Fibroblast of lung (primary cell): ENCODE measurements around the gene PRDX5. TPM values are rescaled to one million over a fixed set of nuclear protein-coding genes. Genes with fewer than 3 reads are reported as not detected.

ENCODE experiments used
- DNase-seq, 2 donors: peaks; one replicate each; pipeline versions ENCODE4 v3.0.0 to v3.0.0-alpha.2; 2010; ENCODE audit warnings: low read depth in 2 of 2
- H2AFZ ChIP-seq: 2 replicates; pipeline ENCODE4 v1.5.1; 2012; ENCODE audit warnings: low read length, control low read depth, inconsistent platforms
- H3K27ac ChIP-seq: 2 replicates; pipeline ENCODE4 v1.5.1; 2011; ENCODE audit warnings: low read length, control low read depth; ENCODE audit not compliant: insufficient read depth
- H3K27me3 ChIP-seq: 2 replicates; pipeline ENCODE4 v1.5.1; 2011; ENCODE audit warnings: mild to moderate bottlenecking, low read length; ENCODE audit not compliant: control insufficient read depth, insufficient read depth
- H3K36me3 ChIP-seq: 2 replicates; pipeline ENCODE4 v1.5.1; 2011; ENCODE audit warnings: low read length; ENCODE audit not compliant: control insufficient read depth, insufficient read depth
- H3K4me1 ChIP-seq: 2 replicates; pipeline ENCODE4 v1.5.1; 2011; ENCODE audit warnings: low read length; ENCODE audit not compliant: control insufficient read depth, insufficient read depth; ENCODE audit errors: extremely low read depth
- H3K4me2 ChIP-seq: 2 replicates; pipeline ENCODE4 v1.5.1; 2011; ENCODE audit warnings: low read length, control low read depth; ENCODE audit not compliant: insufficient read depth; ENCODE audit errors: extremely low read depth
- H3K4me3 ChIP-seq, 4 experiments: fragments of 200-600 bp in 1 of 4; sonication (generic) in 1 of 4; replicated peaks in 1 of 4; 2 replicates each; pipeline ENCODE4 v1.5.1; 2011 to 2016; ENCODE audit warnings: low read length in 4 of 4, low read depth in 3 of 4, mild to moderate bottlenecking in 3 of 4, control low read depth in 2 of 4, inconsistent platforms in 1 of 4, mixed read lengths in 1 of 4; ENCODE audit not compliant: insufficient read depth in 1 of 4; ENCODE audit errors: control extremely low read depth in 1 of 4
- H3K79me2 ChIP-seq: 2 replicates; pipeline ENCODE4 v1.5.1; 2012; ENCODE audit warnings: mild to moderate bottlenecking, low read length, inconsistent platforms; ENCODE audit not compliant: control insufficient read depth, insufficient read depth
- H3K9ac ChIP-seq: 2 replicates; pipeline ENCODE4 v1.5.1; 2011; ENCODE audit warnings: mild to moderate bottlenecking, low read length, control low read depth; ENCODE audit not compliant: insufficient read depth
- H3K9me3 ChIP-seq: 2 replicates; pipeline ENCODE4 v1.5.1; 2012; ENCODE audit warnings: low read depth, low read length; ENCODE audit not compliant: control insufficient read depth, insufficient read depth
- H4K20me1 ChIP-seq: 2 replicates; pipeline ENCODE4 v1.5.1; 2011; ENCODE audit warnings: low read length; ENCODE audit not compliant: control insufficient read depth, insufficient read depth; ENCODE audit errors: extremely low read depth
- EZH2 ChIP-seq: IDR thresholded peaks from 2 replicates; pipeline ENCODE4 v1.5.1; 2012; ENCODE audit warnings: low read length, control low read depth, mild to moderate bottlenecking; ENCODE audit errors: missing control alignments
- polyA plus RNA-seq, 2 donors: library from polyadenylated mRNA; depleted of rRNA in 1 of 2; stranded (reverse) in 1 of 2; unstranded in 1 of 2; fragments of >200 nt; gene quantifications; 2 replicates each; pipeline ENCODE4 v1.2.1, GENCODE V29; 2011 to 2012; ENCODE audit warnings: missing spikeins in 1 of 2
- total RNA-seq: library from RNA; depleted of rRNA; stranded (reverse); fragments of >200 nt; gene quantifications from 2 replicates; pipeline ENCODE4 v1.2.1, GENCODE V29; 2014
- TF ChIP-seq, protein P1 (sequence below), 2 donors: IDR thresholded peaks in 1 of 2; conservative IDR thresholded peaks in 1 of 2; 1 replicate in 1 of 2; 2 replicates in 1 of 2; pipeline ENCODE4 v1.5.1; 2011 to 2012; ENCODE audit warnings: low read length in 2 of 2, control low read depth in 1 of 2, inconsistent platforms in 1 of 2, low read depth in 1 of 2, mild to moderate bottlenecking in 1 of 2

Gene PRDX5
- total and polyA plus RNA-seq, 2 donors (not counting 1 experiment from before 2014, with no cell fraction given): 319 to 431 TPM

- H3K79me2 ChIP-seq: no peaks in the 10 kb centered on the region
- no peak overlapping the region for H3K4me3 ChIP-seq
- no peak for TF ChIP-seq EZH2
- TF ChIP-seq, protein P1, sequence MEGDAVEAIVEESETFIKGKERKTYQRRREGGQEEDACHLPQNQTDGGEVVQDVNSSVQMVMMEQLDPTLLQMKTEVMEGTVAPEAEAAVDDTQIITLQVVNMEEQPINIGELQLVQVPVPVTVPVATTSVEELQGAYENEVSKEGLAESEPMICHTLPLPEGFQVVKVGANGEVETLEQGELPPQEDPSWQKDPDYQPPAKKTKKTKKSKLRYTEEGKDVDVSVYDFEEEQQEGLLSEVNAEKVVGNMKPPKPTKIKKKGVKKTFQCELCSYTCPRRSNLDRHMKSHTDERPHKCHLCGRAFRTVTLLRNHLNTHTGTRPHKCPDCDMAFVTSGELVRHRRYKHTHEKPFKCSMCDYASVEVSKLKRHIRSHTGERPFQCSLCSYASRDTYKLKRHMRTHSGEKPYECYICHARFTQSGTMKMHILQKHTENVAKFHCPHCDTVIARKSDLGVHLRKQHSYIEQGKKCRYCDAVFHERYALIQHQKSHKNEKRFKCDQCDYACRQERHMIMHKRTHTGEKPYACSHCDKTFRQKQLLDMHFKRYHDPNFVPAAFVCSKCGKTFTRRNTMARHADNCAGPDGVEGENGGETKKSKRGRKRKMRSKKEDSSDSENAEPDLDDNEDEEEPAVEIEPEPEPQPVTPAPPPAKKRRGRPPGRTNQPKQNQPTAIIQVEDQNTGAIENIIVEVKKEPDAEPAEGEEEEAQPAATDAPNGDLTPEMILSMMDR (conservative IDR thresholded peaks at IDR 0.05 in 1 of 2, IDR thresholded peaks at IDR 0.05 in 1 of 2; ENCODE audit: low read depth in 1 of 2, low read length in 2 of 2): no peak
Observed at GRCh38 chr11:64327375-64327774, 9.5 kb downstream of the PRDX5 start.

GRCh38 chr11:64327993-64328392 is 10.1 kb downstream of the PRDX5 start:
- H3K27me3 ChIP-seq: no peaks in the 10 kb centered on the region
- no peak overlapping the region for H3K4me3 ChIP-seq
- H3K27ac ChIP-seq: no peak overlapping the region
- no peak overlapping the region for H2AFZ ChIP-seq
- no peak for DNase-seq
- no peak overlapping the region for H3K4me2 ChIP-seq
- no peaks in the 10 kb centered on the region for H3K9me3 ChIP-seq
- no peak overlapping the region for H3K9ac ChIP-seq
- no peaks in the 10 kb centered on the region for H3K79me2 ChIP-seq
- no peaks in the 10 kb centered on the region for H3K36me3 ChIP-seq
- TF ChIP-seq EZH2: no peak
- TF ChIP-seq, protein P1 (conservative IDR thresholded peaks at IDR 0.05 in 1 of 2, IDR thresholded peaks at IDR 0.05 in 1 of 2; ENCODE audit: low read depth in 1 of 2, low read length in 2 of 2): no peak
- no peaks in the 10 kb centered on the region for H4K20me1 ChIP-seq
- H3K4me1 ChIP-seq: peaks cover 8% of the 10 kb centered on the region

More at GRCh38 chr11:64327375-64327774, 9.5 kb downstream of the PRDX5 start:
- no peaks in the 10 kb centered on the region for H4K20me1 ChIP-seq
- DNase-seq: no peak
- H3K27ac ChIP-seq: no peak overlapping the region
- no peaks in the 10 kb centered on the region for H3K9me3 ChIP-seq
- H3K36me3 ChIP-seq: peaks cover 1% of the 10 kb centered on the region
- no peaks in the 10 kb centered on the region for H3K27me3 ChIP-seq
- H3K9ac ChIP-seq: no peak overlapping the region
- H3K4me1 ChIP-seq: peaks cover 8% of the 10 kb centered on the region
- H2AFZ ChIP-seq: no peak overlapping the region
- H3K4me2 ChIP-seq: no peak overlapping the region

DNA sequence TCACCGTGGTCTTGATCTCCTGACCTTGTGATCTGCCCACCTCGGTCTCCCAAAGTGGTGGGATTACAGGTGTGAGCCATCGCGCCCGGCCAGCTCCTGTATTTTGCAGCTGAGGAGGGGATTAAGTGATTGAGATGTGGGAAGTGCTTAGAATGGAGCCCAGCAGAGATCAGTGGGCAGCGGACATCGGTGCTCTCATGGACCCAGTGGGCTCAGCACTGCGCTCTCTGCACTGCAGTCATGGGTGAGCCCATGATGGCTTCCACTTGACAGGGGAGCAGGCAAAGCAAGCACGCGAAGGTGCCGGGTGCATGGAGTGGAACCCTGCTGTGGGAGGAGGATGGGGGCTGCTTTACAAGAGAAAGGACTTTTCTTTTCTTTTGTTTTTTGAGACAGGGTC is 13.0 kb downstream of the PRDX5 start:
- peaks cover 14% of the 10 kb centered on the region for H3K4me1 ChIP-seq
- H3K79me2 ChIP-seq: no peaks in the 10 kb centered on the region
- peak; percentile 39 for TF ChIP-seq EZH2
- TF ChIP-seq, protein P1 (conservative IDR thresholded peaks at IDR 0.05 in 1 of 2, IDR thresholded peaks at IDR 0.05 in 1 of 2; ENCODE audit: low read depth in 1 of 2, low read length in 2 of 2): no peak
- no peaks in the 10 kb centered on the region for H3K36me3 ChIP-seq
- no peak overlapping the region for H3K27ac ChIP-seq
- no peak overlapping the region for H2AFZ ChIP-seq
- H4K20me1 ChIP-seq: no peaks in the 10 kb centered on the region
- no peak for DNase-seq
- H3K27me3 ChIP-seq: no peaks in the 10 kb centered on the region
- no peak overlapping the region for H3K4me2 ChIP-seq
- no peak overlapping the region for H3K4me3 ChIP-seq
- H3K9me3 ChIP-seq: no peaks in the 10 kb centered on the region
- no peak overlapping the region for H3K9ac ChIP-seq
